Hepatocyte (in vitro differentiated cells): Measurements from ENCODE around the gene FBXO44. TPM values are rescaled to one million over a fixed set of nuclear protein-coding genes. Genes with fewer than 3 reads are reported as not detected.

Source experiments
- DNase-seq: peaks from one replicate; pipeline ENCODE4 v3.0.0-alpha.2; 2016; ENCODE audit warnings: low spot score
- H2AFZ ChIP-seq: fragments of 200-600 bp; sonication (generic); 2 replicates; pipeline ENCODE4 v1.6.0; 2016; ENCODE audit warnings: antibody characterized with exemption, mild to moderate bottlenecking
- H3K27ac ChIP-seq: fragments of 200-600 bp; sonication (generic); 2 replicates; pipeline ENCODE4 v1.5.1; 2016; ENCODE audit warnings: mild to moderate bottlenecking
- H3K27me3 ChIP-seq: fragments of 200-600 bp; sonication (generic); 2 replicates; pipeline ENCODE4 v1.6.1; 2016
- H3K36me3 ChIP-seq: fragments of 200-600 bp; sonication (generic); replicated peaks from 2 replicates; pipeline ENCODE4 v1.5.1; 2016; ENCODE audit warnings: low read depth; ENCODE audit not compliant: insufficient read depth
- H3K4me1 ChIP-seq: fragments of 200-600 bp; sonication (generic); 2 replicates; pipeline ENCODE4 v1.5.1; 2016; ENCODE audit warnings: mild to moderate bottlenecking, moderate library complexity; ENCODE audit not compliant: insufficient read depth
- H3K4me2 ChIP-seq: fragments of 200-600 bp; sonication (generic); 2 replicates; pipeline ENCODE4 v1.6.0; 2016
- H3K4me3 ChIP-seq: fragments of 200-600 bp; sonication (generic); 2 replicates; pipeline ENCODE4 v1.5.1; 2016; ENCODE audit warnings: mild to moderate bottlenecking
- H3K79me2 ChIP-seq: fragments of 200-600 bp; sonication (generic); 2 replicates; pipeline ENCODE4 v1.6.0; 2017; ENCODE audit warnings: mild to moderate bottlenecking
- H3K9me2 ChIP-seq: fragments of 200-600 bp; sonication (generic); replicated peaks from 2 replicates; pipeline ENCODE4 v1.6.0; 2017; ENCODE audit warnings: mild to moderate bottlenecking; ENCODE audit not compliant: insufficient read depth
- H3K9me3 ChIP-seq: fragments of 200-600 bp; sonication (generic); 2 replicates; pipeline ENCODE4 v1.5.1; 2016; ENCODE audit warnings: low read depth, mild to moderate bottlenecking
- H4K20me1 ChIP-seq: fragments of 200-600 bp; sonication (generic); 2 replicates; pipeline ENCODE4 v1.6.0; 2016; ENCODE audit warnings: mild to moderate bottlenecking; ENCODE audit not compliant: insufficient read depth, poor library complexity, severe bottlenecking
- CTCF ChIP-seq: fragments of 200-600 bp; sonication (generic); IDR thresholded peaks from 2 replicates; pipeline ENCODE4 v1.5.1; 2016; ENCODE audit warnings: antibody characterized with exemption, mild to moderate bottlenecking; ENCODE audit not compliant: poor library complexity
- EZH2 ChIP-seq: fragments of 200-600 bp; sonication (generic); IDR thresholded peaks from 2 replicates; pipeline ENCODE4 v1.6.1; 2016; ENCODE audit warnings: antibody characterized with exemption, mild to moderate bottlenecking, borderline replicate concordance
- EZH2phosphoT487 ChIP-seq: fragments of 200-600 bp; sonication (generic); IDR thresholded peaks from one replicate; pipeline ENCODE4 v1.6.1; 2018; ENCODE audit warnings: antibody characterized with exemption, mild to moderate bottlenecking, low read depth, moderate library complexity; ENCODE audit not compliant: unreplicated experiment, severe bottlenecking
- WGBS: methylation state at CpG from one replicate; pipeline ENCODE4 v1.1.6; 2016; ENCODE audit warnings: low lambda C conversion rate; ENCODE audit errors: missing lambda C conversion rate; 5-methylcytosine and 5-hydroxymethylcytosine counted together
- polyA plus RNA-seq: library from polyadenylated mRNA; unstranded; fragments of >200 nt; fragmentation: Nextera tagmentation; extraction: Ambion mirVana; gene quantifications from 2 replicates; pipeline ENCODE4 v1.2.1, GENCODE V29; 2016
- total RNA-seq: library from RNA; depleted of rRNA; stranded (reverse); fragments of >200 nt; gene quantifications from 2 replicates; pipeline ENCODE4 v1.2.3, GENCODE V29; 2014

The FBXO44 gene
- total and polyA plus RNA-seq, 2 experiments from 2014 or later, result 24.8 to 41.2 TPM

- no peak for DNase-seq
- no peaks in the 10 kb centered on the region for H3K9me2 ChIP-seq
- 82% methylated on average over 8 of the region's 8 CpGs for WGBS
These were observed 48.9 kb downstream of the FBXO44 start for GRCh38 chr1:11703357-11704193.

GRCh38 chr1:11704194-11704529, 49.5 kb downstream of the FBXO44 start:
- Histone ChIP-seq H4K20me1 (no peaks in the 10 kb centered on the region), H3K4me1 (no peaks in the 10 kb centered on the region), H3K4me3 (no peak overlapping the region), H3K9me2 (no peaks in the 10 kb centered on the region), H3K27me3 (no peaks in the 10 kb centered on the region), H3K79me2 (no peaks in the 10 kb centered on the region), H2AFZ (no peak overlapping the region), H3K27ac (no peak overlapping the region), H3K4me2 (no peak overlapping the region), H3K9me3 (no peaks in the 10 kb centered on the region), H3K36me3 (no peaks in the 10 kb centered on the region)
- no peak for DNase-seq
- TF ChIP-seq EZH2phosphoT487 (no peak), EZH2 (no peak), CTCF (no peak)
- 75% methylated on average over 10 of the region's 11 CpGs for WGBS

More at GRCh38 chr1:11703357-11704193, 48.9 kb downstream of the FBXO44 start:
- H3K36me3 ChIP-seq, result no peaks in the 10 kb centered on the region
- H2AFZ ChIP-seq, result no peak overlapping the region
- H3K4me3 ChIP-seq, result no peak overlapping the region
- no peak overlapping the region for H3K4me2 ChIP-seq
- TF ChIP-seq CTCF, result no peak
- TF ChIP-seq EZH2phosphoT487, result no peak
- TF ChIP-seq EZH2, result no peak
- no peak overlapping the region for H3K27ac ChIP-seq
- H3K79me2 ChIP-seq, result no peaks in the 10 kb centered on the region
- no peaks in the 10 kb centered on the region for H3K27me3 ChIP-seq
- no peaks in the 10 kb centered on the region for H3K4me1 ChIP-seq
- H3K9me3 ChIP-seq, result no peaks in the 10 kb centered on the region
- H4K20me1 ChIP-seq, result no peaks in the 10 kb centered on the region

- no peaks in the 10 kb centered on the region for H4K20me1 ChIP-seq
- H3K27ac ChIP-seq, result no peak overlapping the region
- no peaks in the 10 kb centered on the region for H3K27me3 ChIP-seq
- no peak overlapping the region for H2AFZ ChIP-seq
- no peak for TF ChIP-seq CTCF
- H3K4me3 ChIP-seq, result no peak overlapping the region
- no peaks in the 10 kb centered on the region for H3K79me2 ChIP-seq
- H3K36me3 ChIP-seq, result no peaks in the 10 kb centered on the region
- H3K9me3 ChIP-seq, result no peaks in the 10 kb centered on the region
- WGBS, result 73% methylated on average over 22 of the region's 22 CpGs
- H3K4me2 ChIP-seq, result no peak overlapping the region
- no peaks in the 10 kb centered on the region for H3K4me1 ChIP-seq
- no peaks in the 10 kb centered on the region for H3K9me2 ChIP-seq
- no peak for DNase-seq
These were observed 50.2 kb downstream of the FBXO44 start for GRCh38 chr1:11704691-11705475.
